PC-9 (cell line): ENCODE data around the gene COL4A1.

Experiments used
- EZH2 ChIP-seq: fragments of 200-600 bp; sonication (generic); IDR thresholded peaks from 2 replicates; pipeline ENCODE4 v1.8.0; 2017; ENCODE audit warnings: antibody characterized with exemption, low read depth
- TF ChIP-seq, protein P1 (sequence below): fragments of 200-600 bp; sonication (generic); conservative IDR thresholded peaks from 2 replicates; pipeline ENCODE4 v1.6.1; 2017; ENCODE audit warnings: mixed run types, antibody characterized with exemption, mild to moderate bottlenecking, moderate library complexity

DNA sequence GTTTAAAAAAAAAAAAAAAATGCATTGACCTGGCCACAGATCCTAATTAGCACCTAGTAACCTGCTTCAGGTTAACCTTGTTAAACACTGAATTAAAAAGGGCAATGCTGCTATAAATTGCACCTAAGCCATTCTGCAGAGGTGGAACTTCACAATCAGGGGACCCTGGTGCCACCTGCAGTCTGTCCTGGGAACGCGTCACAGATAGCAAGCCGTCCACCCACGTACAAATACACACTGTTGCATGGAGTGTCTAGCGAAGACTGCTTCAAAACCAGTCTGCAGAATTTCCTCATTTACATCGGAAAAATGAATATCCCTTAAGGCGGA lies 169.3 kb downstream of the COL4A1 start:
- TF ChIP-seq, protein P1, sequence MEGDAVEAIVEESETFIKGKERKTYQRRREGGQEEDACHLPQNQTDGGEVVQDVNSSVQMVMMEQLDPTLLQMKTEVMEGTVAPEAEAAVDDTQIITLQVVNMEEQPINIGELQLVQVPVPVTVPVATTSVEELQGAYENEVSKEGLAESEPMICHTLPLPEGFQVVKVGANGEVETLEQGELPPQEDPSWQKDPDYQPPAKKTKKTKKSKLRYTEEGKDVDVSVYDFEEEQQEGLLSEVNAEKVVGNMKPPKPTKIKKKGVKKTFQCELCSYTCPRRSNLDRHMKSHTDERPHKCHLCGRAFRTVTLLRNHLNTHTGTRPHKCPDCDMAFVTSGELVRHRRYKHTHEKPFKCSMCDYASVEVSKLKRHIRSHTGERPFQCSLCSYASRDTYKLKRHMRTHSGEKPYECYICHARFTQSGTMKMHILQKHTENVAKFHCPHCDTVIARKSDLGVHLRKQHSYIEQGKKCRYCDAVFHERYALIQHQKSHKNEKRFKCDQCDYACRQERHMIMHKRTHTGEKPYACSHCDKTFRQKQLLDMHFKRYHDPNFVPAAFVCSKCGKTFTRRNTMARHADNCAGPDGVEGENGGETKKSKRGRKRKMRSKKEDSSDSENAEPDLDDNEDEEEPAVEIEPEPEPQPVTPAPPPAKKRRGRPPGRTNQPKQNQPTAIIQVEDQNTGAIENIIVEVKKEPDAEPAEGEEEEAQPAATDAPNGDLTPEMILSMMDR = peak; percentile 70; the same call in 1 of the 2 replicates
- no peak for TF ChIP-seq EZH2
